Stimulated activated CD4-positive, alpha-beta T cell treated with anti-CD3 and anti-CD28 coated beads, Interleukin-2, amount 100 ng/mL, for 4 hours (primary cell): ENCODE data around the gene DIPK1B.
A peak's percentile ranks its signal among the peaks of the same experiment; 100 is the strongest.

Experiments
- DNase-seq: peaks from one replicate; pipeline ENCODE4 v3.0.0-alpha.2; 2020; ENCODE audit warnings: low read depth

The DIPK1B gene

DNA sequence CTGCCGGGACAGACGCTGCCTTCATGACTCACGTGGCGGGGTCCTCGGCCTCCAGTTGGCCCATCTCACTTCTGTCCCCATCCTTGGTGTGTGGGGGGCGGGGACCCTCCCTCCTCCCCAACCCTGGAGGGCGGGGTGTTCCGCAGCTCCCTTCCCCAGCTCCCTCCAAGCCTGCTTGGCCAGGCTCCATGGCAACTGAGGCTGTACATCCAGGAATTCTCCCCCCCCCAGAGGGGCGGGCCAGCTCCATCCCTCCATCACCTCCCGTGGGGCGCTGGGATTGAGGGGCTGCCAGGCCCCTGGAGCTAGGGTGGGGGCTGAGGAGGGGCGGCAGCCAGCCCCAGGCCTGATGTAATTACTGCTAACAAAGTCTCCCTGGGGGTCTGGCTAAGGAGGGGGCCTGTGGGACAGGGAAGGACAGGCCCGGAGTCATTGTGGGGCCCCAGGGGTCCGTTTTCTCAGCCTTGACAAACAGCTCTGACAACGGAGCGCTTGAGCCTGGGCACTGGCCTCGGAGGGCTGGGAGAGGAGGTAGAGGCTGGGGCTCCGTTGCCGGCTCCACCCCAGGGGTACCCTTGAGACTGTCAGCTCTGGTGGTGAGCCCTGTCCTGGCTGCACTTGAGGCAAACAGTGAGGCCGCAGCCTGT lies 8.0 kb downstream of the DIPK1B start:
- no peak for DNase-seq

DNA sequence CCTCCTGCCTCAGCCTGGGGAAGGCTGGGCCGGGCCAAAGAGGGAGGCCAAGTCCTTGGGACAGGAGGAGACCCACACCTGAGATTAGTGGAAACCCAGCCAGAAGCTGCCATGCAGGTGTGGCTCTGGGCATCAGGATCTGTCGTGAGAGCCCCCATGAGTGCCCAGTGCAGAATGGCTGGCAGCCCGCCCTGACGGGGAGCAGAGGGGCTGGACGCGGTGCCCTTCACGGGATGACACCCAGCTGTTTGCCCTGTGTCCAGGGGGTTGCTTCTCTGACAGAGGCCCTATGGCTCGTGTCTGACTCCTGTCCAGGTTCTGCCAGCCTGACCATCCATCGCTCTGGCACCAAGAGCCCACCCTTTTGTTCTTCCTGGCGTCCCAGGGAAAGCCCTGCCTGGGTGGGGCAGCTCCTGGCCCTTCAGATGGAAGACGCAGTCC lies 8.5 kb downstream of the DIPK1B start:
- no peak for DNase-seq

DNA sequence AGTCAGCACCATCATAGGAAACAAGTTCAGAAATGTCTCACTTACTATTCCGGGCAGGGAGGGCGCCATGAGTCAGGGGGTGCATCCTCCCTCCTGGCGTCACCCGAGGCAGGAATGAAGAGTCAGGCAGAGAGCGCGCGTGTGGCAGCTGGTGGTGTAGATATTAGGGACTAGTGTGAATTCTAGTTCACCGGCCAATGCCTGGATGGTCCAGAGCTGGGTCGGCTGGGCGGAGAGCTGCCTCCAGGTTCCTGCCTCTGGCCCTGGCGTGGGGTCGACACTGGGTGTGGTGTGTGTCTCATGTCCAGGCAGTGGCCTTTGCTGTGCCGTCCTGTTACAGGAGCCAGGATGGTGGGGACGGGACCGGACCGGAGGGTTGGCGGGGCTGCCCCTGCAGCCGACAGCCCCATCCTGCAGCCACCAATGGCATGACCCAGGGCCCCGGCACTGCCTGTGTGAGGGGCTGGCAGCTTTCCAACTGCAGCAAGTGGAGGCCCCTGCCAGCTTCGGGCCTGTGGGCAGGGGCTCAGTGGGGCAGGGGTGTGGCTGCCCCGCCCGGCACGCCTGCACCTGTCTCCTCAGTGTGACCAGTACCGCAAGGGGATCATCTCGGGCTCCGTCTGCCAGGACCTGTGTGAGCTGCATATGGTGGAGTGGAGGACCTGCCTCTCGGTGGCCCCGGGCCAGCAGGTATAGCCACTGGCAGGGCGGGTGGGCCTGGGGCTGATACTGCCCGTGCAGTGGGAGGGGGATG lies 9.1 kb downstream of the DIPK1B start:
- no peak for DNase-seq

DNA sequence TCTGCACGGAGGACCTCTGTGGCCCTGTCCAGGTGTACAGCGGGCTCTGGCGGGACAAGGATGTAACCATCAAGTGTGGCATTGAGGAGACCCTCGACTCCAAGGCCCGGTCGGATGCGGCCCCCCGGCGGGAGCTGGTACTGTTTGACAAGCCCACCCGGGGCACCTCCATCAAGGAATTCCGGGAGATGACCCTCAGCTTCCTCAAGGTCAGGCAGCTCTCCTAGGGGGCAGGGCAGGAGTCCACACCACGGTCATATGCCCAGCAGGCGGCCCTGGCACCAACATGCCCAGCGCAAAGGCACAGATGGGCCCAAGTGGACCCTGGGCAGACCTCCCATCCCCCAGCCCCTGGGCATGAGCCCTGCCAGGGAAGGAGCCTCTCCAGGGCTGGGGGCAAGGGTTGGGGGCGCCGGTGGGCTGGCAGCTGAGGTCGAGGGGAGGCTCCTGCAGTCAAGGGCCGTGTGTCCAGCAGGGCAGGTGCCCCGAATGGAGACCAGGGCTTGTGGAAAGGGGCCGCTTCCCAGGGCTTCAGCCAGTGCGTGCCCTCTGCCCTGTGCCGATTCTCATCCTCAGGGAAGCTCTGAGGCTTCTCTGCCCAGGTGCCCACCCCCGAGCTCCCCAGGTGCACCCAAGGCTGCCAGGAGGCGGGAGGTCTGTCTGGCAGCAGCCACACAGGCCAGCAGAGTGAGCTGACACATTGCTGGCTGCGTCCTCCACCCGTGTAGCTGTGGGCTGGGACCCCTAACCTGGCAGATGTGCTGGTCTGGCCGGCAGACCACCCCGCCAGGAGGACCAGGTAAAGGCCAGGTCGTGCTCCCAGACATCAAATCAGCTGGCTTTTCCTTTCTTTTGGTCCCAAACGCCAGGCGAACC lies 10.0 kb downstream of the DIPK1B start:
- DNase-seq, result no peak

DNA sequence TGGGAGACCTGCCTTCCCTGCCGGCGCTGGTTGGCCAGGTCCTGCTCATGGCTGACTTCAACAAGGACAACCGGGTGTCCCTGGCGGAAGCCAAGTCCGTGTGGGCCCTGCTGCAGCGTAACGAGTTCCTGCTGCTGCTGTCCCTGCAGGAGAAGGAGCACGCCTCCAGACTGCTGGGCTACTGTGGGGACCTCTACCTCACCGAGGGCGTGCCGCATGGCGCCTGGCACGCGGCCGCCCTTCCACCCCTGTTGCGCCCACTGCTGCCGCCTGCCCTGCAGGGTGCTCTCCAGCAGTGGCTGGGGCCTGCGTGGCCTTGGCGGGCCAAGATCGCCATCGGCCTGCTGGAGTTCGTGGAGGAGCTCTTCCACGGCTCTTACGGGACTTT lies 10.6 kb downstream of the DIPK1B start:
- no peak for DNase-seq

DNA sequence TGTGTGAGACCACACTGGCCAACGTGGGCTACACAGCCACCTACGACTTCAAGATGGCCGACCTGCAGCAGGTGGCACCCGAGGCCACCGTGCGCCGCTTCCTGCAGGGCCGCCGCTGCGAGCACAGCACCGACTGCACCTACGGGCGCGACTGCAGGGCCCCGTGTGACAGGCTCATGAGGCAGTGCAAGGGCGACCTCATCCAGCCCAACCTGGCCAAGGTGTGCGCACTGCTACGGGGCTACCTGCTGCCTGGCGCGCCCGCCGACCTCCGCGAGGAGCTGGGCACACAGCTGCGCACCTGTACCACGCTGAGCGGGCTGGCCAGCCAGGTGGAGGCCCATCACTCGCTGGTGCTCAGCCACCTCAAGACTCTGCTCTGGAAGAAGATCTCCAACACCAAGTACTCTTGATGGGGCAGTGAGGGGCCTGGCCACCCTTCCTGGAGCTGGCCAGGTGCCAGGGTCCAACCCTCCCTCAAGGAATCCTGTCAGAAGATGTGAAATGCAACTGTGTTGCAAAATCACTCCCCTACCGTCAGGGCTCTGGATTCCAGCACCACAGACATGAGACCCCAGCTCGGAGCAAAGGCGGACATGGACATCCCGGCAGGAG lies 11.1 kb downstream of the DIPK1B start:
- no peak for DNase-seq

DNA sequence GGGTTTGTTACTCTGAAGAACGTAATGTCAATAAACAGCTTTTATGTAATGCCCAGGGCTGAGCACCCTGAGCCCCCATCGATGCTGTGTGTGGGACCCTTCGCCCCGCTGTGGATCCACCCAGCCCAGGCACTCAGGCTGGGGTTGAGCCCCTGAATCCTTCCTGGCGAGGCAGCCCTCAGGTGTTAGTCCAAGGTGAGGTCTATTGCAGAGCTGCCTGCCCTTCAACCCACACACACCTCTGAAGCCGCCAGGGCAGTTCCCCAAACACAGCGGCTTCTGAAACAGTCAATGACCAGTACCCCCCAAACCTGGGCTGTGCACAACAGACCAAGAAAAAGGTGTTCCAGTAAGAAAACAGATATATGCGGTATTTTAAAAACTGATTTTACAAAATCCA lies 11.6 kb downstream of the DIPK1B start:
- DNase-seq, result no peak

DNA sequence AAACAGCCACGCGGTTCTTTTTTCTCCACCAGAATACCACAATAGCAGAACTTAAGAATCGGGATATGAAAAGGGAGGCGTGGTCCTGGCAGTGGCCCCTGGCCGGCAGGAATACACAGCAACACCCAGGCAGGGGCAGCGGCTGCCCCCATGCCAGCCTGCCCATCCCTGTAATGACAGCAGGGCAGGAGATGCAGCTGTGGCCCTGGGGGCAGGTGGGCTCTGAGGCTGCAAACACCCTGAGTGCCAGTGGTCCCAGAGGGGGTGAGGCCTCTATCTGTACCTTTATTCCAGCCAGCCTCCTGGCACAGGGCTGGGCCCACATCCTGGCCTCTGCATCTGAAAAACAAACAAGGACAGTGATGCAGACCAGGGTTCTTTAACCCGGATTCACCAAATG lies 12.4 kb downstream of the DIPK1B start:
- DNase-seq, result no peak

DNA sequence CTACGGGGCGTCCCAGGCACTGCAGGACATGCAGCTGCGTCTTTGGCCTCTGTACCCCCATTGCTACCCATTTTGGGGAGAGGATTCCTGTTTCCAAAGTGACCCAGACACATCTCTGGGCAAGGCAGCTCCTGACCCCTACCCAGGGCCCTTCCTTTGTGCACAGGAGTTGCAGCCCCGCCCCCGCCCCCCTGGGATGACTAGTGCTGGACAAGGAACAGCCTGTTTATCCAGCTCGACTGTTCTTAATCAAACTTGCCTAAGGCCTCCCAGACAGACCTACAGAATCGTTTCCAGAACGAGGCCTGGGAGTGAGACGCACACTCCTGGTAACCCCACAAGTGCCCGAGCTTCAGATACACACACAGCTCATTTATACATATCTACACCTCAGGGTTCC lies 13.2 kb downstream of the DIPK1B start:
- DNase-seq, result no peak

DNA sequence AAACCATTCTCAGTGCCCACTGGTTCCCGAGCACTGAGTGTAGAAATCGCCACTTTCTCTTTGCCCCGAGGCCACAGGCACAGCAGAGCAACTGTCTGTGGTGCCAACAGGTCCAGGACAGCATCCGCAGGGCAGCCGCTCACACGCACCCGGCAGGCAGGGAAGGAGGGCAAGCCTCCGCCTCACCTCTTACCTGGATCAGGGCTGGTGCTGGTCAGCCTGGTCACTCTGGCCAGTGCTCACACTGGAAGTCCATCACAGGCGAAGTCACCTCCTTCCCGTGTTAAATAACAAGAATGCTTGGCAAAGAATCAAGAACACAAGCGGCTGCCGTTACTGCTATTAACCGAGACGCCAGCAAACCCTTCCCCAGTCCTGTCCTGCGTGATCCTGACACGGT lies 13.7 kb downstream of the DIPK1B start:
- no peak for DNase-seq

DNA sequence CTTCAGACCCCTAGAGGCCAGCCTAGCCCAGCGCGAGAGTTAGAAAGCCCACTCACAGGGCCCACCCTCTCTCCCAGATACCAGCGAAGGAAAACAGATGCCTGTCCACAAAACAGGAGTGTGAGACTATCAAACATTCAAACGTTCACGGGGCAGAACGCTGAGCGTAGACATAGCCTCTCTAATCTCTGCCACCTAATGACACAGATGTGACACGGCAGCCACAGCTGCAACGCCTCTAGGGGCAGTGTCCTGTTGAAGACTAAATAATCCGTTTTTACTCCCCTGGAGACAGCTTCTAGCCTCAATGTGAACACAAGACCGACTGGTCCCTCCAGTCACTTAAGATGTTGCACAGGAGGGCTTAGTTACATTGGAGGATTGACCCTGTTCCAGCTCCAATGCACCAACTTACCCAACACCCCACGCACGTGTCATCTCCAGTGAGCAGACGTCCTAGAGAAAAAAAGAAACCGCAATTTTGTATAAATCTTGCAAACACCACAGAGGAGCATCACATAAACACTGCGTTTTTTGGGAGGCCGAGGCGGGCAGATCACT lies 14.3 kb downstream of the DIPK1B start:
- DNase-seq, result no peak

DNA sequence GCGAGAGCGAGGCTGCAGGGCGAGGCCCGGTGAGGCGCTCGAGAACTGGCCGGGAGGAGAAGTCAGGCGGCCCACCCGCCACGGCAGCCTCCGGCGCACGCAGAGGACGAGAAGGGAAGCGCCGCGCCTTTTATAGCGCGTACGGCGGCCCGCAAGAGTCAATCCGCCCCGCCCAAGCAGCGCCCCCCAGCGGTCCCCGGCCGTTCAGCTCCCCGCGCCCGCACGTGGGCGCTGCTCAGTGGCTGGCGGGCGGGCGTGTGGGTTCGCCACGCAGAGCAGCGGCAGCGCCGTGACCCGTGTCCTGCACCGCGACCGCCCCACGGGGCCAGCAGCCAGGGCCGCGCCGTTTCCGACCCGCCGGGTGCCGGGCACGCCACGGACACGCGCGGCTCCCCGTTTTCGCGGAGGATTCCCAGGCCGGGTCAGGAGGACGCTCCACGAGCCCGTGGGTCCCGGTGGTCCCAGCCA lies 15.7 kb downstream of the DIPK1B start:
- peak; percentile 89 for DNase-seq

DNA sequence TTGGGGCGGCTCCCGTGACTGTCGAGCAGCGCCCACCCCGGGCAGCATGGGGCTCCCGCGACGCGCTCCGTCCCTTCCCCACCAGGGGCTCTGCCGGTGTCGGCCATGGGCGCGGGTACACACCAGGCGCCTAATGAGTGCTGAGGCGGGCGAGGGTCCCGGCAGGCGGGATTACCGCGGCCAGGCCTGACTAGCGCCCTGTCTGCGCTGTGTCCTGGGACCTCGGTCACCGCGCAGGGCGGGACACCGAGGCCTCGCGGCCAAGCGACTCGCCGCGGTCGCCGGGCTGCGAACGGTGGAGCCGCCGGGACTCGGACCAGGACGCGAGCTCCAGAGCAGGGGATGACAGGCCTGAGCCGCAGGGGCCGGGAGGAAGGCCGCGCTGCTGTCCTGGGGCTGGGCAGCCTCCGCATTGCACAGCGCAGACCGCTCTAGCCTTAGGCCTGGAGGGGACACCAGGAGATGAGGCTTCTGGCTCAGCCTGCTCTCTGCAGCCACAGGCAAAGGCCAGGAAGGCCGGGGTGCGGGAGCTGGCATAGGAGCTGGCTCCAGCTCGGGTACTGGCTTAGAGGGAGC lies 16.3 kb downstream of the DIPK1B start:
- DNase-seq, result no peak

DNA sequence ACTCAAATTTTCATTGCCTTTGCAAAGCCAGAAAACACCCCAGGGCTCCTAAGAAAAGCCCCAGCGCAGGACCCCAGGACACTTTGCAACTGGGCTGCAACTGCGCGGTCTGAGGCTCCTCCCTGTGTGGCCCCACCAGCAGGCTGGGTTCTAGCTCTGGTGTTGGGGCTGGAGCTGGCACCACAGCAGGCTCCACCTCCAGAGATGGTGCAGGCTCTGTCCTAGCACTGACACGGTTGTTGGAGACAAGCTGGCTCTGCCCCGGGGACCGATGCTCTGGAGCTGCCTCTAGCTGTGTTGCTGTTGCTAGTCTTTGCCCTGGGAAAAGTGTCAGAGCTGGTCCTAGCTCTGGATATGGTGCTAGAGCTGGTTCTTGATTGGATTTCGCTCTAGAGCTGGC lies 16.8 kb downstream of the DIPK1B start:
- DNase-seq, result no peak

DNA sequence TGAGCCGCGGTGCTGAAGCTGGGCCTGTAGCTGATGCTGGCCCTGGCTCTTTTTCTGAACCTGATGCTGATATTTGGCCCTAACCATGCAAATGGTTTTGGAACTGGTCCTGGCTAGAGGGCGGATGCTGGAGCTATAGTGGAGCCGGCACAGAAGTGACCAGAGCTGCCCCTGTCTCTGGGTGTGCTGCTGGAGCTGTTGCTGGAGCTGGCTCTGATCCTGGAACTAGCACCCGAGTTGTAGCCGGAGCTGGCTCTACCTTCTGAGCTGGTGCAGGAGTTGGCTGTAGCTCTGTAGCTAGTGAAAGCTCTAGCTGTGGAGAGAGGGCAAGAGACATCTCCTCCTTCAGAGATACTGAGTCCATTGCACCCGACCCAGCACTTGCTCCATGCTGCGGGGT lies 17.6 kb downstream of the DIPK1B start:
- no peak for DNase-seq

DNA sequence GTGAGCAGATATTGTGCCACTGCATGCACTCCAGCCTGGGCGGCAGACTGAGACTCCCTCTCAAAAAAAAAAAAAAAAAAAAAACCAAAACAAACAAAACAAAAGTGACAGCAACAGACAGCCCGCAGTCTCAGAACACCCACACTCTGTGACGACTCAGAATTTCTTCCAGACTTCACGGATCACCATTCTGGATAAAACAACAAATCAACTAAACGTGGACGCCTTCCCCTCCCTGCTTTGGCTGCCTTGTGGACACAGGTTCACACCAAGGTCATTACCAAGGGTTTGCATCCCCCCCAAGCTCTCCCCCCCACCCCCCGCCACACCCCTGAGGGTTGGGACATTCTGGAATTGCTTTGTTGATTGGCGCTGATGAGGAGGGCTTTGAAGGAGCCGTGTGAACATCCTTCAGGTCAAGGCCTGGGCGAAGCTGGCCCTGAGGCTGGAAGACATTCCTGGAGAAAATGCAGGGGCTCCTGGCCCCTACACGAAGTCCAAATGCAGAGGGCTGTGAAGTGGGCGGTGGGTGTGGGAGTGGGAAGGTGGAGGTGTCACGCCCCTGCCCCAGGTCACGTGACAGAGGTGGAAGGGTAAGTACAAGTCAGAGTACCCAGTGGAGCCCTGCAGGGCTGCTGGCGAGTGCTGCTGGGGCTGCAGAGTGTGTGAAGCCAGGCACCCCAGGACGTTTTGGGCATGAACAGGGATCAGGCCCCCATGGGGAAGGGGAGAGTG lies 20.2 kb downstream of the DIPK1B start:
- DNase-seq, result no peak

DNA sequence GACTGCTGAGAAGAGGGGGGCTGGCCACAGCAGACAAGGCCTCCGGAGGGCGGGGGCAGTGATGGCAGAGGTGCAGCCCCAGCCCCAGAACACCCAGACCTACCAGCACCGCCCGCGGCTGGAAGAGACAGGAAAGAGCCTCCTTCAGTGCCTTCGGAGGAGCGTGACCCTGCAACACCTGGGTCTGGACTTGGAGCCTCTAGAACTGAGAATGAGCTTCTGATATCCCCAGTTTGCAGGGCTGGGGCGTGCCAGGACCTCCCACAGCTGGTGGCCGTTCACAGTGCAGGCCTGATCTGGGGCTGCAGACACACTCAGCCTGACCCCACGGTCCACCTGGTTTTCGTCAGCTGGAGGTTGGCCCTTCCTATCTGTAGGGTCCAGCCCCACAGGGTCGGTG lies 21.2 kb downstream of the DIPK1B start:
- DNase-seq, result no peak

DNA sequence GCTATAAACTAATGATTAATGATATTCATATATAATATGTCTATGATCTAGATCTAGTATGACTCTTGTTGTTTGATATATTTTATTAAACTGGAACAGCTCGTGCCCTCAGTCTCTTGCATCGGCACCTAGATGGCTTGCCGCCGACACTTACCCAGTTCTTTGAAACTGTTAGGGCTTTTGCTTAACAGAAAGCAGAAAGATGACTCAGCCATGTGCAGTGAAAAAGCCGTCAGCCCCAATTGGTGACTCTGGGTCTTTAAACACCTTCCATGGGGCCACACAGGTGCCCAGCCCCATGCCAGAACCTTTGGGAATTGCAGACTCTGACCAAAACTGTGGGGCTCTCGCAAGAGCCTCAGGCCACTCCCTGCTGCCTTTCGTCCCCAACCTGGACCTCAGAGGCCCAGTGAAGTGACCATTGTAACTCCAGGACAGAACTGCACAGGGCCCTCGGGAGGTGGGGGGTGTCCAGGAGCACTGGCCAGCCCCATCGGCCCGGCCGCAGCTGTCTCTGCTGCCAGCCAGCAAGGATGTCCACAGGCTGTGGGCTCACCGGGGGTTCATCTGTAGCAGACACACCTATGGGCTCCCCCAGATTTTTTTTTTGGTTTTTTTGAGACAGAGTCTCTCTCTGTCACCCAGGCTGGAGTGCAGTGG lies 22.6 kb downstream of the DIPK1B start:
- no peak for DNase-seq

DNA sequence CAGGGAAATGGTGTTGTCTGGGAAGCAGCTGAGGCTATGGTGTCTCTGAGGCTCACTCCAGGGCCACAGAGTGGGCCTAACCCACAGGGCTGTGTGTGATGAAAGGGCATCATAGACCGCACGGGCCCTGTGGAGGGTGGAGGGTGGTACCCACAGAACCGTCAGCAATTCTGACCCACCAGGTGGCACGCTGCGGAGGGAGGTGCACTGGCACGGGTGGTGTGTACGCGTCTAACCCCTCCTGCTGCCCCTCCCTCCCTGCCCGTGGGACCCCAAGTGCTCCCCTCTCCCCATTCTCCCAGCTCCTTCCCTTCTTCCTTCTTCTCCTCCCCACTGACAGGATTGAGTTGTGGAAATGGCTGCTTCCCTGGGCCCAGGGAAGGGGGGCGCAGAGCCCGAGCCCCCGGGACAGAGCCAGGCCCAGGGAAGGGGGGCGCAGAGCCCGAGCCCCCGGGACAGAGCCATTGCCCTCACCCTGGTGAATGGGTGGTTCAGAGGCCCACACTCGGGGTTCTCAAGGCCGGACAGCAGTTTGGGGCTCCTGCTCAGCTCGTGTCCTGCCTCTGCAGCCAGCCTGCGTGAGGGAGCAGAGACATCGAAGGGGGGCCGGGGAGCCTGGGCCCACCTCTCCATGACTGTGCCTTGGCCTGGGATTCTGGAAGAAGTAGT lies 23.6 kb downstream of the DIPK1B start:
- no peak for DNase-seq

DNA sequence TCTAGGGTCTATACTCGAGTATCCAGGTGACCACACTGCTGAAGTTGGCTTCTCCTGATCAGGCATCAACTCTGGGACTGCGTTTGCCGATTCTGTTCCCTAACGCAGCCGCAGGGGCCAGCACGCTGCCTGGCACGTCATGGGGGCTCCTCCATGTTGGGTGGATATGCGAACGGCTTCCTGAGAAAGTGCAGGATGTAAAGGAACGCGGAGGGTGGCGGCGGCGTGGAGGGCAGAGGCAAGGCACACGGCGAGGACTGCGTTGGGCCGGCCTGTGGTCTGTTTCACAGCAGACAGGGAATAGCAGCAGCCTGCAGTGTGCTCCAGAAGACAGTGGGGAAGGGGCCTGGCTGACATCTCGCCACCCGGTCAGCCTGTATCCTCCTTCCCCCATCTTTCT lies 26.6 kb downstream of the DIPK1B start:
- DNase-seq, result no peak
